Nephron progenitor cell (in vitro differentiated cells): ENCODE measurements around the gene ZNF816.
"Not testable (repeated sequence)": the region's sequence is repeated elsewhere in the genome, so short reads cannot be mapped to it uniquely, and the experiment has no call there.

Experiments used
- DNase-seq: peaks from one replicate; pipeline ENCODE4 v3.0.0; 2021
- H3K27ac Mint-ChIP-seq: 2 replicates; pipeline ENCODE4 v1.8.0; 2021; ENCODE audit warnings: mild to moderate bottlenecking, moderate library complexity, mixed read lengths
- H3K27me3 Mint-ChIP-seq: 2 replicates; pipeline ENCODE4 v1.8.0; 2021; ENCODE audit warnings: mild to moderate bottlenecking, low read depth, mixed read lengths; ENCODE audit not compliant: poor library complexity
- H3K36me3 Mint-ChIP-seq: 2 replicates; pipeline ENCODE4 v1.8.0; 2021; ENCODE audit warnings: low read depth, mixed read lengths
- H3K4me1 Mint-ChIP-seq: 2 replicates; pipeline ENCODE4 v1.8.0; 2021; ENCODE audit warnings: mixed read lengths
- H3K4me3 Mint-ChIP-seq: 2 replicates; pipeline ENCODE4 v1.8.0; 2021; ENCODE audit warnings: mild to moderate bottlenecking, moderate library complexity, mixed read lengths
- H3K9me3 Mint-ChIP-seq: 2 replicates; pipeline ENCODE4 v1.8.0; 2021; ENCODE audit warnings: mild to moderate bottlenecking, moderate library complexity, mixed read lengths
- TF ChIP-seq, protein P1 (sequence below): fragments of 200-600 bp; sonication (generic); IDR thresholded peaks from 2 replicates; pipeline ENCODE4 v1.5.0; 2021; ENCODE audit warnings: antibody characterized with exemption

The ZNF816 gene

GRCh38 chr19:52943884-52944643 is 18.6 kb downstream of the ZNF816 start:
- peaks cover 33% of the 10 kb centered on the region for H3K4me1 Mint-ChIP-seq
- H3K27ac Mint-ChIP-seq = no peak overlapping the region
- peaks cover 51% of the 10 kb centered on the region for H3K9me3 Mint-ChIP-seq
- peaks cover 38% of the 10 kb centered on the region for H3K36me3 Mint-ChIP-seq
- TF ChIP-seq, protein P1, sequence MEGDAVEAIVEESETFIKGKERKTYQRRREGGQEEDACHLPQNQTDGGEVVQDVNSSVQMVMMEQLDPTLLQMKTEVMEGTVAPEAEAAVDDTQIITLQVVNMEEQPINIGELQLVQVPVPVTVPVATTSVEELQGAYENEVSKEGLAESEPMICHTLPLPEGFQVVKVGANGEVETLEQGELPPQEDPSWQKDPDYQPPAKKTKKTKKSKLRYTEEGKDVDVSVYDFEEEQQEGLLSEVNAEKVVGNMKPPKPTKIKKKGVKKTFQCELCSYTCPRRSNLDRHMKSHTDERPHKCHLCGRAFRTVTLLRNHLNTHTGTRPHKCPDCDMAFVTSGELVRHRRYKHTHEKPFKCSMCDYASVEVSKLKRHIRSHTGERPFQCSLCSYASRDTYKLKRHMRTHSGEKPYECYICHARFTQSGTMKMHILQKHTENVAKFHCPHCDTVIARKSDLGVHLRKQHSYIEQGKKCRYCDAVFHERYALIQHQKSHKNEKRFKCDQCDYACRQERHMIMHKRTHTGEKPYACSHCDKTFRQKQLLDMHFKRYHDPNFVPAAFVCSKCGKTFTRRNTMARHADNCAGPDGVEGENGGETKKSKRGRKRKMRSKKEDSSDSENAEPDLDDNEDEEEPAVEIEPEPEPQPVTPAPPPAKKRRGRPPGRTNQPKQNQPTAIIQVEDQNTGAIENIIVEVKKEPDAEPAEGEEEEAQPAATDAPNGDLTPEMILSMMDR = no peak
- no peak overlapping the region for H3K4me3 Mint-ChIP-seq
- no peak for DNase-seq
- H3K27me3 Mint-ChIP-seq = peaks cover 14% of the 10 kb centered on the region

DNA sequence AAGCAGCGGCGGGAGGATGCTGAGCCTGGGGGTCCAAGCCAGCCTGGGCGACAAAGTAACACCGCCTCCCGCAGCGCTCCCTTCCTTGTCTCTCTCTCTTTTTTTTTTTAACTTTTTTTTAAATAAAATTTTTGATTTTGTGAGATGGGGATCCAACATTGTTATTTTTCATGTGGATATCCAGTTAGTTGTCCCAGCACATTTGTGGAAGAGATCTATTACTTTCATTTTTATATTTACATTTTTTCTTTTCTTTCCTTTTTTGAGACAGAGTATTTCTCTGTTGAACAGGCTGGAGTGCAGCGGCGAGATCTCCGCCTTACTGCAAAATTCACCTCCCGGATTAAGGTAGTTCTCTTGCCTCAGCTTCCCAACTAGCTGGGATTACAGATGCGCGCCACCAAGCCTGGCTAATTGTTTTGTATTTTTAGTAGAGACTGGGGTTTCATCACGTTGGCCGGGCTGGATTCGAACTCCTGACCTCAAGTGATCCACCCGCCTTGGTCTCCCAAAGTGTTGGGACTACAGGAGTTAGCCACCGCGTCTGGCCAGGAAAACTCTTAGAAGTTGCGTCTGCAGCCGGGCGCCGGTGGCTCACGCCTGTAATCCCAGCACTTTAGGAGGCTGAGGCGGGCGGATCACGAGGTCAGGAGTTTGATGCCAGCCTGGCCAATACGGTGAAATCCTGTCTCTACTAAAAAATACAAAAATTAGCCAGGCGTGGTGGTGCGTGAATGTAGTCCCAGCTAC is 19.4 kb downstream of the ZNF816 start:
- Mint-ChIP-seq H3K27me3 (peaks cover 14% of the 10 kb centered on the region), H3K27ac (no peak overlapping the region), H3K36me3 (peaks cover 42% of the 10 kb centered on the region), H3K4me3 (peak overlapping the region; percentile 92), H3K9me3 (peaks cover 51% of the 10 kb centered on the region), H3K4me1 (peaks cover 40% of the 10 kb centered on the region)
- DNase-seq = no peak
- TF ChIP-seq, protein P1 = no peak

DNA sequence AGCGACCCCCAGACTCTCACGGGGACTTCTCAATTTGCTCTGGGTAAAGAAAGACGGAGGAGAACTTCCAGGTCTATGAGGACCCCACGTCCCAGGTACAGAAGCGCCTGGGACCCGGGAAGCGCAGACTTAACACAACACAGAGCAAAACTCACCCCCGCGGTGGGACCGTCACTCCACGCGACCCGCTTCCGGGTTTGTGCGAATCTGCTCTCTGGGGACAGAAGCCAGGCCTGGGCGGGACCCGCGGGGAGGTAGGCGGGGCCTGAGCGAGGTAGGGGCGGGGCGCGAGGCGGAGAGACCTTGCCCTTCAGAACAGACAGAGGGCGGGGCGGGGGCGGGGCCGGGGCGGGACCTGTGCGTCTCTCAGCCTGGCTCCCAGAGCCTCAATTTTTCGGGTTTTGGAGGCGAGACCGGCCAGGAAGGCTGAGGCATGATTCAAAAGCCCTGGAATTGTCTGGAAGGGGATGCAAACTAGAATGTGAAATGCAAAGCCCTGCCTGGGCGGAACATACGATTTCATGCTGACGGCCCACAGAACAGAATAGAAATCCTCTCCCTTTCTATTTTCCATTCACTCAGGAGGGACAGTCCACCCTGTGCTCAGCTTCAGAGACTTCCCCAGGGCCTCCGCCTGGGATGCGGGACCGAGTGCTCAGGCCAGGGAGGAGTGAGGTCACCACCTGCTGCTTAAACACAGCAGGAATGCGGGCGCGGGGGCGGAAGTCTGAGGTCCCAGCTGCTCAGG is 20.1 kb downstream of the ZNF816 start:
- DNase-seq = peak; percentile 96
- Mint-ChIP-seq H3K36me3 (peaks cover 37% of the 10 kb centered on the region), H3K4me3 (peak overlapping the region; percentile 92), H3K4me1 (peaks cover 40% of the 10 kb centered on the region), H3K27me3 (peaks cover 14% of the 10 kb centered on the region), H3K9me3 (peaks cover 45% of the 10 kb centered on the region), H3K27ac (peak overlapping the region; percentile 80)
- TF ChIP-seq, protein P1 = no peak

GRCh38 chr19:52941941-52942385 is 20.7 kb downstream of the ZNF816 start:
- peak; percentile 37 for DNase-seq
- peaks cover 41% of the 10 kb centered on the region for H3K9me3 Mint-ChIP-seq
- peaks cover 40% of the 10 kb centered on the region for H3K4me1 Mint-ChIP-seq
- H3K4me3 Mint-ChIP-seq = peak overlapping the region; percentile 92
- H3K27me3 Mint-ChIP-seq = peaks cover 11% of the 10 kb centered on the region
- TF ChIP-seq, protein P1 = no peak
- peaks cover 38% of the 10 kb centered on the region for H3K36me3 Mint-ChIP-seq
- H3K27ac Mint-ChIP-seq = peak overlapping the region; percentile 67

GRCh38 chr19:52941523-52941922 is 21.2 kb downstream of the ZNF816 start:
- H3K36me3 Mint-ChIP-seq = peaks cover 42% of the 10 kb centered on the region
- DNase-seq = peak; percentile 12
- H3K27ac Mint-ChIP-seq = peak overlapping the region; percentile 67
- peaks cover 41% of the 10 kb centered on the region for H3K9me3 Mint-ChIP-seq
- H3K27me3 Mint-ChIP-seq = not testable (repeated sequence)
- H3K4me1 Mint-ChIP-seq = peaks cover 40% of the 10 kb centered on the region
- H3K4me3 Mint-ChIP-seq = peak overlapping the region; percentile 92

DNA sequence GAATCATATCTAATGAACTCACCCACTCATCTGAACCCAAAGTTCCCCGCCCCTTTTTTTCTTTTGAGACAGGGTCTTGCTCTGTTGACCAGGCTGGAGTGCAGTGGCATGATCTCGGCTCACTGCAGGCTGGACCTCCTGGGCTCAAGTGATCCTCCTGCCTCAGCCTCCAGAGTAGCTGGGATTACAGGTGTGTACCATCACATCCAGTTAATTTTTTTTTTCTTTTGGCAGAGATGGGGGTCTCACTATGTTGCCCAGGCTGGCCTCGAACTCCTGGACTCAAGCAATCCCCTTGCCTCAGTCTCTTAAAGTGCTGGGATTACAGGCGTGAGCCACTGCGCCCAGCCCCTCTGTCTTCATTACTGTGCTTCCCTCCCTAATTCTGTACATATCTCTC is 21.8 kb downstream of the ZNF816 start:
- DNase-seq, H3K27ac Mint-ChIP-seq, H3K27me3 Mint-ChIP-seq: not testable (repeated sequence)
- Mint-ChIP-seq H3K4me3 (peak overlapping the region; percentile 92), H3K9me3 (peaks cover 37% of the 10 kb centered on the region), H3K36me3 (peaks cover 44% of the 10 kb centered on the region), H3K4me1 (peaks cover 40% of the 10 kb centered on the region)
